Smooth muscle cell (in vitro differentiated cells): ENCODE results near the gene RPS15. TPM values are rescaled to one million over a fixed set of nuclear protein-coding genes. Genes with fewer than 3 reads are reported as not detected.

Source experiments
- DNase-seq: peaks from one replicate; lab custom pipeline; 2025; ENCODE audit not compliant: unreplicated experiment; lab: John Stamatoyannopoulos, UW
- H2AFZ ChIP-seq: fragments of 200-600 bp; sonication (generic); 2 replicates; pipeline ENCODE4 v1.6.0; 2016; ENCODE audit warnings: antibody characterized with exemption, low read depth, mild to moderate bottlenecking
- H3F3A ChIP-seq: fragments of 200-600 bp; sonication (generic); 2 replicates; pipeline ENCODE4 v1.6.0; 2017; ENCODE audit warnings: antibody characterized with exemption, low read depth
- H3K27ac ChIP-seq: fragments of 200-600 bp; sonication (generic); 2 replicates; pipeline ENCODE4 v1.5.1; 2016; ENCODE audit warnings: low read depth, mild to moderate bottlenecking
- H3K27me3 ChIP-seq: fragments of 200-600 bp; sonication (generic); 2 replicates; pipeline ENCODE4 v1.6.1; 2016; ENCODE audit warnings: low read depth, mild to moderate bottlenecking
- H3K36me3 ChIP-seq: fragments of 200-600 bp; sonication (generic); 2 replicates; pipeline ENCODE4 v1.5.1; 2016; ENCODE audit warnings: low read depth
- H3K4me1 ChIP-seq: fragments of 200-600 bp; sonication (generic); 2 replicates; pipeline ENCODE4 v1.5.1; 2016; ENCODE audit warnings: low read depth
- H3K4me2 ChIP-seq: fragments of 200-600 bp; sonication (generic); 2 replicates; pipeline ENCODE4 v1.6.0; 2016; ENCODE audit warnings: mild to moderate bottlenecking
- H3K4me3 ChIP-seq: fragments of 200-600 bp; sonication (generic); 2 replicates; pipeline ENCODE4 v1.5.1; 2016; ENCODE audit warnings: mild to moderate bottlenecking
- H3K79me2 ChIP-seq: fragments of 200-600 bp; sonication (generic); 2 replicates; pipeline ENCODE4 v1.6.0; 2016; ENCODE audit warnings: low read depth, mild to moderate bottlenecking
- H3K9ac ChIP-seq: fragments of 200-600 bp; sonication (generic); 2 replicates; pipeline ENCODE4 v1.6.0; 2016; ENCODE audit warnings: low read depth
- H3K9me3 ChIP-seq: fragments of 200-600 bp; sonication (generic); replicated peaks from 2 replicates; pipeline ENCODE4 v1.5.1; 2016; ENCODE audit warnings: low read depth
- H4K20me1 ChIP-seq: fragments of 200-600 bp; sonication (generic); 2 replicates; pipeline ENCODE4 v1.6.0; 2016; ENCODE audit warnings: low read depth
- WGBS: methylation state at CpG from one replicate; pipeline ENCODE4 v1.1.7; 2016; ENCODE audit warnings: low lambda C conversion rate; 5-methylcytosine and 5-hydroxymethylcytosine counted together
- polyA plus RNA-seq: library from polyadenylated mRNA; unstranded; fragments of >200 nt; fragmentation: Nextera tagmentation; extraction: Ambion mirVana; gene quantifications from 2 replicates; pipeline ENCODE4 v1.2.1, GENCODE V29; 2016
- total RNA-seq: library from RNA; depleted of rRNA; stranded (reverse); fragments of >200 nt; gene quantifications from 2 replicates; pipeline ENCODE4 v1.2.3, GENCODE V29; 2014
- TF ChIP-seq, protein P1 (sequence below): fragments of 200-600 bp; sonication (generic); IDR thresholded peaks from 2 replicates; pipeline ENCODE4 v1.5.1; 2017; ENCODE audit warnings: borderline replicate concordance, mild to moderate bottlenecking, antibody characterized with exemption; ENCODE audit not compliant: insufficient read depth, poor library complexity, severe bottlenecking

The RPS15 gene
- total and polyA plus RNA-seq, 2 experiments from 2014 or later = 1,180 to 2,744 TPM

DNA sequence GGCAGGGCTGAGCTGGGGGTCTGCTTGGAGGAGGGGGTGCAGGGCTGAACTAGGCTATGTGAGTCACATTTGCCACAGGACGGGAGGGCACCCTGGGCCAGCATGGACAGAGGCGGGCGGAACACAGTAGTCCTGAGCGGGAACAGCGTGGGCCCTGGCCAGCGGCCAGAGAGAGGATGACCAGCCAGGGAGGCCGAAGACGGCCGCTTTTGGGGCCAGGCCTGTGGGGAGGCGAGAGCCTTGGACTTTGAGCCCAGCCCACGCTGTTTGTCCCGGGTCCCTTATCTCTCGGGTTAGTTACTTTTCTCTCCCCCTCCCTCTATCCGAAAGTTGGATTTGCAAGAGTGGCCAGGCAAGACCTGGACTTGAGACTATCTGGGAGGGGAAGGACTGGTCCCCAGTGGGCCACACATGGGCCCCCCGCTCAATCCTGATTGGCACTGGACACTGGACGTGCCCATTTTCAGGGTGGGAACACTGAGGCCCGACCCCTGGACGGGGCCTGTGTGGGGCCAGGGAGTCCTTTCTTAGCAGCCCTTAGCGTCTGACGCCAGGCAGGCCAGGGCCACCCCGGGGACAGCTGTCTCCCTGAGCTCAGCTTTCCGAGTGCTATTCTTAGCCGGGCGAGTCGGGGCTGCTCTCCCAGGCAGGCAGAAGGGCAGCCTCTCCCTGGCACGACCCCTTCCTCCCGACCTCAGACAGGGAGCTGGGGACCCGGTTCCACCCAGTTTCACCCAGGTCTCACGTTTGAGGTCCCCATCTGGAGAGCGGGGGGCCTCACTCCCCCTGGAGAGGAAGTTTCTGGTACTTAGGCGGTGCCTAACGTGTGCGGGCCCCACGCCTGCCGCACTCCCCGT is 37.7 kb upstream of the RPS15 start:
- Histone ChIP-seq H3K4me1 (no peaks in the 10 kb centered on the region), H3K9ac (no peak overlapping the region), H3K9me3 (no peaks in the 10 kb centered on the region), H3K4me2 (peak overlapping the region; percentile 96), H3K79me2 (no peaks in the 10 kb centered on the region), H4K20me1 (no peaks in the 10 kb centered on the region), H2AFZ (no peak overlapping the region), H3K4me3 (peak overlapping the region; percentile 71), H3K27ac (no peak overlapping the region), H3F3A (no peaks in the 10 kb centered on the region), H3K36me3 (no peaks in the 10 kb centered on the region), H3K27me3 (no peaks in the 10 kb centered on the region)
- TF ChIP-seq, protein P1, sequence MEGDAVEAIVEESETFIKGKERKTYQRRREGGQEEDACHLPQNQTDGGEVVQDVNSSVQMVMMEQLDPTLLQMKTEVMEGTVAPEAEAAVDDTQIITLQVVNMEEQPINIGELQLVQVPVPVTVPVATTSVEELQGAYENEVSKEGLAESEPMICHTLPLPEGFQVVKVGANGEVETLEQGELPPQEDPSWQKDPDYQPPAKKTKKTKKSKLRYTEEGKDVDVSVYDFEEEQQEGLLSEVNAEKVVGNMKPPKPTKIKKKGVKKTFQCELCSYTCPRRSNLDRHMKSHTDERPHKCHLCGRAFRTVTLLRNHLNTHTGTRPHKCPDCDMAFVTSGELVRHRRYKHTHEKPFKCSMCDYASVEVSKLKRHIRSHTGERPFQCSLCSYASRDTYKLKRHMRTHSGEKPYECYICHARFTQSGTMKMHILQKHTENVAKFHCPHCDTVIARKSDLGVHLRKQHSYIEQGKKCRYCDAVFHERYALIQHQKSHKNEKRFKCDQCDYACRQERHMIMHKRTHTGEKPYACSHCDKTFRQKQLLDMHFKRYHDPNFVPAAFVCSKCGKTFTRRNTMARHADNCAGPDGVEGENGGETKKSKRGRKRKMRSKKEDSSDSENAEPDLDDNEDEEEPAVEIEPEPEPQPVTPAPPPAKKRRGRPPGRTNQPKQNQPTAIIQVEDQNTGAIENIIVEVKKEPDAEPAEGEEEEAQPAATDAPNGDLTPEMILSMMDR = no peak
- WGBS = 61% methylated on average over 31 of the region's 36 CpGs
- no peak for DNase-seq

DNA sequence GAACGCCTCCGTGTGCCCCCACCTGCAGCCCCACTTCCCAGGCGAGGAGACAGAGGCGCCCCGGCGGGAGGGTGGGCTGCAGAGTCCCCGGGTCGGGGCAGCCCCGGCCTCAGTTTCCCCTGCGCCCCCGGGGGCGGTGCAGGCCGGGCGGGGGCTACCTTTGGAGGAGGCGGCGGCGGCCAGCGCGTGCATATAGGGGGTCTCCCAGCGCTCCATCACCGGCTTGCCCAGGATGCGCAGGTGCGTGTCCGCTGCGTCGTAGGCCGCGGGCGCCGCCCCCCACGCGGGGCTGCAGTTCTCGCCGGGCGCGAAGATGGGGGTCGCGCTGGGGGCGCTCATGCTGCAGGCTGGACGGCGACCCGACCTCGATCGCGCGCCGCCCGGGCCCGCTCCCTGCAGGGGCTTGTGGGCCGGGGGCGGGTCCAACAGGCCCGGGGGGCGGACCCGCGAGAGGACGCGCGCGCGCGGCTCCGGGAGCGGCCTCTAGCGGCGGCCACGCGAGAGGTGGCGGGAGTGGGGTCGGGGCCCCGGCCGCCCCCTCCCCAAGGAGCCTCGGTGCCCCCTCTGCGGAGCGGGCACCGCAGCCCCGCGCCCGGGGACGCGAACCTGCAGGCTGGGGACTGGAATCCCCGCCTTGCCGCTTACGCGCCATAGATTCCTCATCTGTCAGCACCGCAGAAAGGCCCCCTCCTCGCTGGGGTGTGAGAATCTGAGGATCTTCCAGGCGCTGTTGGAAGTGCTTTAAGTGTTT is 36.9 kb upstream of the RPS15 start, which contains the start of gene GAMT:
Gene GAMT (minus strand): TSS at position 405 of the 751 bp plus-strand sequence. CDS start 66 bp downstream, at position 339.
- H2AFZ ChIP-seq = peak within 1 kb of the TSS; percentile 31
- H3F3A ChIP-seq = peaks cover 5% of the 10 kb centered on the region
- DNase-seq = no peak
- H4K20me1 ChIP-seq = no peaks in the 10 kb centered on the region
- H3K79me2 ChIP-seq = no peaks in the 10 kb centered on the region
- no peaks in the 10 kb centered on the region for H3K27me3 ChIP-seq
- no peaks in the 10 kb centered on the region for H3K9me3 ChIP-seq
- H3K4me1 ChIP-seq = no peaks in the 10 kb centered on the region
- peak within 1 kb of the TSS; percentile 96 for H3K4me2 ChIP-seq
- TF ChIP-seq, protein P1 = peak; percentile 45
- H3K4me3 ChIP-seq = peak within 1 kb of the TSS; percentile 71
- 4% methylated on average over 47 of the region's 87 CpGs for WGBS
- no peaks in the 10 kb centered on the region for H3K36me3 ChIP-seq
- H3K9ac ChIP-seq = no peak within 1 kb of the TSS
- no peak within 1 kb of the TSS for H3K27ac ChIP-seq

GRCh38 chr19:1401889-1402217 is 36.3 kb upstream of the RPS15 start:
- Histone ChIP-seq H3K79me2 (no peaks in the 10 kb centered on the region), H2AFZ (peak overlapping the region; percentile 31), H4K20me1 (no peaks in the 10 kb centered on the region), H3K27ac (no peak overlapping the region), H3K9me3 (no peaks in the 10 kb centered on the region), H3K36me3 (no peaks in the 10 kb centered on the region), H3K4me3 (peak overlapping the region; percentile 71), H3F3A (peaks cover 10% of the 10 kb centered on the region), H3K27me3 (no peaks in the 10 kb centered on the region), H3K4me1 (no peaks in the 10 kb centered on the region), H3K4me2 (peak overlapping the region; percentile 96), H3K9ac (no peak overlapping the region)
- WGBS = 81% methylated on average over 11 of the region's 11 CpGs
- DNase-seq = no peak
- TF ChIP-seq, protein P1 = no peak
